A673 (cell line): ENCODE data around the gene LRRTM3. TPM values are rescaled to one million over a fixed set of nuclear protein-coding genes. Genes with fewer than 3 reads are reported as not detected.

Experiments
- BruUV-seq: library from RNA; stranded (reverse); fragments of 400-500 nt; replicated peaks from 2 replicates; lab custom pipeline; 2021; lab: Mats Ljungman, UMichigan
- CTCF ChIA-PET: fragments of 300-600 bp; sonication (Branson Sonifier 250); formaldehyde crosslinking; loops from one replicate; lab custom pipeline; 2022; ENCODE audit warnings: antibody characterized with exemption; lab: Charles Lee
- POLR2A ChIA-PET: fragments of 300-600 bp; sonication (Branson Sonifier 250); formaldehyde crosslinking; loops from one replicate; lab custom pipeline; 2022; ENCODE audit warnings: antibody characterized with exemption; ENCODE audit not compliant: low non-redundant PET; lab: Charles Lee
- DNase-seq: peaks from one replicate; pipeline ENCODE4 v3.0.0-alpha.2; 2015; ENCODE audit warnings: low spot score
- H3K27ac ChIP-seq: fragments of 200-600 bp; sonication (generic); 2 replicates; pipeline ENCODE4 v1.5.1; 2016; ENCODE audit warnings: mixed run types, low read depth, mild to moderate bottlenecking, mixed read lengths, antibody characterized with exemption, low read length; ENCODE audit not compliant: poor library complexity, severe bottlenecking
- H3K27me3 ChIP-seq: fragments of 200-600 bp; sonication (generic); replicated peaks from 2 replicates; pipeline ENCODE4 v1.6.1; 2017; ENCODE audit warnings: mixed run types, low read depth, mild to moderate bottlenecking, mixed read lengths, antibody characterized with exemption, low read length; ENCODE audit not compliant: insufficient read depth, poor library complexity
- H3K36me3 ChIP-seq: fragments of 200-600 bp; sonication (generic); 2 replicates; pipeline ENCODE4 v1.6.1; 2016; ENCODE audit warnings: mixed run types, mild to moderate bottlenecking, mixed read lengths, antibody characterized with exemption, low read length; ENCODE audit not compliant: insufficient read depth, poor library complexity, severe bottlenecking
- H3K4me1 ChIP-seq: fragments of 200-600 bp; sonication (generic); 2 replicates; pipeline ENCODE4 v1.6.1; 2017; ENCODE audit warnings: mixed run types, mild to moderate bottlenecking, mixed read lengths, antibody characterized with exemption, low read length; ENCODE audit not compliant: insufficient read depth, poor library complexity, severe bottlenecking
- H3K4me3 ChIP-seq: fragments of 200-600 bp; sonication (generic); 2 replicates; pipeline ENCODE4 v1.5.1; 2016; ENCODE audit warnings: low read depth, mixed run types, mild to moderate bottlenecking, mixed read lengths, low read length; ENCODE audit not compliant: poor library complexity, severe bottlenecking
- H3K9me3 ChIP-seq: fragments of 200-600 bp; sonication (generic); 2 replicates; pipeline ENCODE4 v1.6.1; 2016; ENCODE audit warnings: mixed run types, low read depth, mild to moderate bottlenecking, mixed read lengths, antibody characterized with exemption, low read length; ENCODE audit not compliant: poor library complexity, severe bottlenecking
- CTCF ChIP-seq: fragments of 300-800, 200-600 bp; sonication (generic); conservative IDR thresholded peaks from 2 replicates; pipeline ENCODE4 v1.5.1; 2017; ENCODE audit warnings: low read depth, mild to moderate bottlenecking, antibody characterized with exemption, low read length, moderate library complexity, mixed read lengths
- EZH2 ChIP-seq: fragments of 200-600 bp; sonication (generic); IDR thresholded peaks from 2 replicates; pipeline ENCODE4 v1.6.1; 2017; ENCODE audit warnings: borderline replicate concordance, low read depth, mild to moderate bottlenecking, mixed read lengths, antibody characterized with exemption, low read length; ENCODE audit not compliant: poor library complexity, severe bottlenecking
- intact Hi-C: fragments of 100-400 bp; cut with micrococcal nuclease; formaldehyde crosslinking; loops from one replicate; pipeline ENCODE4 v1.10.0; 2022; ENCODE audit not compliant: unreplicated experiment
- total RNA-seq: library from RNA; stranded (reverse); gene quantifications from 2 replicates; pipeline ENCODE4 v1.2.3, GENCODE V29; 2021

Gene LRRTM3
- total RNA-seq, 1 experiment from 2014 or later, result not detected

- Histone ChIP-seq H3K9me3 (no peaks in the 10 kb centered on the region), H3K27me3 (peaks cover 62% of the 10 kb centered on the region), H3K27ac (no peak overlapping the region), H3K36me3 (no peaks in the 10 kb centered on the region), H3K4me3 (no peak overlapping the region), H3K4me1 (no peaks in the 10 kb centered on the region)
- ChIA-PET CTCF (no interaction called here), POLR2A (no interaction called here)
- no TSS peak for BruUV-seq
- TF ChIP-seq EZH2 (no peak), CTCF (no peak)
- DNase-seq, result no peak
- intact Hi-C loops, result loop anchor here (5.0 kb wide), 1 partner anchor 855 kb away; no protein-coding TSS in a partner anchor
These were observed 1.0 kb downstream of the LRRTM3 start for GRCh38 chr10:66926841-66927240.

GRCh38 chr10:66927251-66927935 is 1.6 kb downstream of the LRRTM3 start:
- CTCF ChIA-PET, result no interaction called here

DNA sequence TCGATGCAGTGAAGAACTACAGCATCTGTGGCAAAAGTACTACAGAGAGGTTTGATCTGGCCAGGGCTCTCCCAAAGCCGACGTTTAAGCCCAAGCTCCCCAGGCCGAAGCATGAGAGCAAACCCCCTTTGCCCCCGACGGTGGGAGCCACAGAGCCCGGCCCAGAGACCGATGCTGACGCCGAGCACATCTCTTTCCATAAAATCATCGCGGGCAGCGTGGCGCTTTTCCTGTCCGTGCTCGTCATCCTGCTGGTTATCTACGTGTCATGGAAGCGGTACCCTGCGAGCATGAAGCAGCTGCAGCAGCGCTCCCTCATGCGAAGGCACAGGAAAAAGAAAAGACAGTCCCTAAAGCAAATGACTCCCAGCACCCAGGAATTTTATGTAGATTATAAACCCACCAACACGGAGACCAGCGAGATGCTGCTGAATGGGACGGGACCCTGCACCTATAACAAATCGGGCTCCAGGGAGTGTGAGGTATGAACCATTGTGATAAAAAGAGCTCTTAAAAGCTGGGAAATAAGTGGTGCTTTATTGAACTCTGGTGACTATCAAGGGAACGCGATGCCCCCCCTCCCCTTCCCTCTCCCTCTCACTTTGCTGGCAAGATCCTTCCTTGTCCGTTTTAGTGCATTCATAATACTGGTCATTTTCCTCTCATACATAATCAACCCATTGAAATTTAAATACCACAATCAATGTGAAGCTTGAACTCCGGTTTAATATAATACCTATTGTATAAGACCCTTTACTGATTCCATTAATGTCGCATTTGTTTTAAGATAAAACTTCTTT is 2.3 kb downstream of the LRRTM3 start:
- H3K36me3 ChIP-seq, result no peaks in the 10 kb centered on the region
- no TSS peak for BruUV-seq
- peaks cover 62% of the 10 kb centered on the region for H3K27me3 ChIP-seq
- no peaks in the 10 kb centered on the region for H3K4me1 ChIP-seq
- no peaks in the 10 kb centered on the region for H3K9me3 ChIP-seq
- no peak for DNase-seq
- no peak for TF ChIP-seq CTCF
- no peak for TF ChIP-seq EZH2
- CTCF ChIA-PET, result no interaction called here
- POLR2A ChIA-PET, result no interaction called here
- intact Hi-C loops, result loop anchor here (5.0 kb wide), 1 partner anchor 854 kb away; no protein-coding TSS in a partner anchor
- no peak overlapping the region for H3K4me3 ChIP-seq
- no peak overlapping the region for H3K27ac ChIP-seq

More at GRCh38 chr10:66927251-66927935, 1.6 kb downstream of the LRRTM3 start:
- POLR2A ChIA-PET, result no interaction called here
- intact Hi-C loops, result loop anchor here (5.0 kb wide), 1 partner anchor 855 kb away; no protein-coding TSS in a partner anchor
- Histone ChIP-seq H3K27ac (no peak overlapping the region), H3K36me3 (no peaks in the 10 kb centered on the region), H3K9me3 (no peaks in the 10 kb centered on the region), H3K27me3 (peaks cover 62% of the 10 kb centered on the region), H3K4me1 (no peaks in the 10 kb centered on the region), H3K4me3 (no peak overlapping the region)
- no TSS peak for BruUV-seq
- TF ChIP-seq EZH2 (no peak), CTCF (no peak)
- no peak for DNase-seq
